ENCODE measurements around the gene TFB1M.

The TFB1M gene

DNA sequence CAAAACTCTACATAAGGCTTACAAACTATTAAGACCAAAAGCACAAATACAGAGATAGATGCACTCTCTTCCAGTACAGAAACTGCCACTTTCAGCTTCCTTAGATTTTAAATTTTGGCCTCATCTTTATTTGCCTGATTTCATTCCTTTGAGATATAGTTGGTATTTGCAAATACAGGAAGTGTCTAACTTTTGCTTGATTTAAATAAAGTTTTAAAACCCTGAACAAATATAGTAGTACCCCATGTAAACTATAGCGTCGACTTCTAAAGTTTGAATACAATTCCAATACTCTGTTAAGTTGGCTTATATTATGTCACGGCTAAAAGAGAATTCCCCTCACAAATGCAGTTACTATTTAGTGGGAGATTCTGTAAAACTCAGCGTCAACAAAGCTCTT lies 51.6 kb downstream of the TFB1M start:
- DNase-seq, result no peak

DNA sequence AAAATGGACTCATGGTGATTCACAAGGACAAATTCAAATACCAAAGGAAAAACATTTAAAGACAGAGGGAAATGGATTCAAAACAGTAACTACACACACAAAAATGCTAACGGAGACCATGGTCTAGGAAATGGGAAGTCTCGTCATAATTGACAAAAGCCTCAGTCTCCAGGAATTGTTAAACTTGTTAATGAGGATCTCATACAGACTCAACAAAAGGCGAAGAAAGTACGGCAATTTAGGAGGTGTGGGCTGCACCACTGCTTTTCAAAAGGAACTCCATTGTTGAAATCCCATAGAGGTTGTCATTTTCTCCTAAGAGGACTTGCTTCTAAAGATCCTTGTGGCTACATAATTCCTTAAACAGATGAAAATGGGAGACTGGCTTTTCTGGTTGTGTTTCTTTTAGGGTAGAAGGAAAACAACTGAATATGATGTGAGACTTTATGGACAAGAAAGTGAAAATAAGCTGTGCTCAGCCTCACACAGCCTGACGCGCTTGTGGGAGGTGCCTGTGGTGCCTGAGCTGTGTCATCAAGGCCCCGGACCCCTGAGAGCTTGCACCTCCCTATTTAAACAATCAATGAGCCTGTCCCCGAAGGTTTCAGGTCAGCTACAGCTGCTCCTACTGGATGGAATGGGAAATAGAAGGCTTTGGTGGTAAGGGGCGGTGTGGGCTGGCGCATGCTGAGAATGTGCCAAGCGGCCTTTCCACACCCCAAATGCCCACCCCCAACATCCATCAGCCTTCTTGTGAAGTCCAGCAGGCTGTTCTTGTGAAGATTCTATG lies 53.0 kb downstream of the TFB1M start:
- DNase-seq, result no peak

DNA sequence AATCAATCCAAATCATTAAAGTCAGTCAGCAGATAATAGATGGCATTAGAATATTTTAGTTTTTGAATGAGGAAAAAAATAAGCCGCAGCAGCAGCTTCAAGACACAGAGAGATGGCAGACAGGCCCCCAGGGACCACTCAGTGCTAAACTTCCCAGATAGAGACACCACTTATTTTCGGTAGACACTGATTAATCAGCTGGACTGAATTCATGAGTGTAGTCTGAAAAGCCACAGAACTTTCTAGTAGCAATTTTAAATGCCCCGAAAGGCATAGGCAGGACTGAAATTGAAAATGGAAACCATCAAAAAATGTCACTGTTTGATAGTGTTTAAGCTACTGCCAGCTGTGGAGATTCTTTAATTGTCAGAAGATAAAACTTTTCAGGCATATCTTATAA lies 53.6 kb downstream of the TFB1M start:
- DNase-seq, result no peak

DNA sequence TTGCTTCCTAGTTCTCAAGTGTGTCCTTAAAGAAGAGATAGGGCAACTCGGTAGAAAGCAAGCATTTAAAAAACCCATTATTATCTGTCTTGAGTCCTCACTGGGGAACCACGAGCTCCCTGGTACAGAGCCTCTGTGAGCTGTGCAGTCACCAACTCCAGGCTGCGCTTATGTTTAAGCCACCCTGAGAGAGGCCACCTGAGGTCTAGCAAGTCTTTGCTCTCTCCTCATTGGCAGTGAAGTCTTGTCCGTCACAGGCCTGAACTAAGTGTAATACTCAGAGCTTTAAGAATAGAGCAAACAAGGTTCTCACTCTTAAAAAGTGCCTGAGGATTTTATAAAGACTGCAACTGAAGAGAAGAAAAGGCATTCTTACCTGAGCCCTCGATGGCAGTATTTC lies 54.4 kb downstream of the TFB1M start:
- no peak for DNase-seq

DNA sequence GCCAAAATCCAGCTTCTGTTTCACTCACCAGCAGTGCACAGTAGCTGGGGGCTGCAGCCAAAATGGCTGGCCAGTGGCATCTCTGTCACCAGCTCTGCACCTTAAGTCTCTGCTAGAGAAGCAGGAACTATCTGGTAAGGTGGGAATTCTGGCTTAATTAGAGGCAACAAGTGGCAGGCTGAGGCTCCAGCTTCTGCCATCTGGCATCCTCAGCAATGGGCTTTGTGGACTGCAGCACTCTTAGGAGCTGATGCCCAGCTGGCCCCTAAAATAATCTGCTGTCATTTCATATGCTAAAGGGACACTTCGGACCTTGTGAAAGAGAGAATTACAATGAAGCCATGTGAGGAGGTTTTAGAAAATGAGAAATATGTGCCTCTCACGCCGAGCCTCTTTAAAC lies 55.1 kb downstream of the TFB1M start:
- DNase-seq, result no peak

DNA sequence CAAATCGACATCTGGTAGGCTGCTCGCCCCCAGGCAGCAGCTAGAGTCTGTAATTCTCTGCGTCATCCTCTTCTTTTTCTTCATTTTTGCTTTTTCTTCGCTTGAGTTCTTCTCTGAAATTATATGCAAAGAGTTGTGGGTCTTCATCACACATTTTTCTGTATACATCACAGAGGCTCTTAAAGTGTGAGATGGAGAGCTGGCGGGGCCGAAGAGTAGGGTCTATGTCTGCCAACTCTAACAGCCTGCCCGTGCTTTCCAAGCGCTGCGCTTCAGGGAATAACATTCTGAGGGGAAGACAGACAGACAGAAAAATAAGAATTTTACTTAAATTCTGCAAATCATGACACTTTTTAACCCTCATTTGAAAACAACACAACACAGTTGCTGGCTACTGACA lies 56.5 kb downstream of the TFB1M start:
- no peak for DNase-seq

DNA sequence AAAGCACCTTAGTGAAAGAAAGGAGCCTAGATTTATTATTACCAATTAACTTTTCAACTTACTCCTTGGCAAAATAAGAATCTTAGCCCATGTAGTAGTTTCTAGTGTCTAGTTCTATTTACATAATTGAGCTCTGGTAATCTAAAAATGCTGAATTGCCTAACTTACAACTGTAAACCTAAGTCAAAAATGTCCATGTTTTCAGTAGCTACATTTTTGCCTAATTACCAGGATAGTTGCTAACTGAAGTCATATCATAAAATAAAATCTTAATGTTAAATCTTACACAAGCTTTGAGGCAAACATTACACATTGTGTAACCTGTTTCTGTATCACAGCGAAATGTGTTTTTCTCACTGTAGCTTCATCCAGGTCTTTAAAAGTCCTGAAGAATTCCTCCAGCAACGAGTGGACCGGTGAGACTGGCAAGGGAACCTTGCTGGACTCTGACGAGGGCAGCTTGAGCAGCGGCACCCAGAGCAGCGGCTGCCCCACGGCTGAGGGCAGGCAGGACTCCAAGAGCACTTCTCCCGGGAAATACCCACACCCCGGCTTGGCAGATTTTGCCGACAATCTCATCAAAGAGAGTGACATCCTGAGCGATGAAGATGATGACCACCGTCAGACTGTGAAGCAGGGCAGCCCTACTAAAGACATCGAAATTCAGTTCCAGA lies 58.0 kb downstream of the TFB1M start:
- no peak for DNase-seq

DNA sequence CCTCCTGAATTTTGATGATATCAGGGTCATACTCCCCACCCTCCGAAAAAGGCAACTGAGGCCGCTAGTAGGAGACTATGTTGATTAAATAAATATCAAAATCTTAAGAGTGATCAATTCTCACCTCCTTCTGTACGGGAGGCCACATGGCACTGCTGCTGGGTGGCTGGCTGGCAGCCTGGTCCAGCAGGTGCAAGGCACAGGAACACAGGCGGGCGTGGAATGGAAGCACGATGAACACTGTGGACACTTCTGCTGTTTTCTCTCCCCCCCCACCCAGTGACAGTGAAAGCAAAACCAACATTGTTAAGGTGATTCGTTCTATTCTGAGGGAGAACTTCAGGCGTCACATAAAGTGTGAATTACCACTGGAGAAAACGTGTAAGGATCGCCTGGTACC lies 60.1 kb downstream of the TFB1M start:
- no peak for DNase-seq

DNA sequence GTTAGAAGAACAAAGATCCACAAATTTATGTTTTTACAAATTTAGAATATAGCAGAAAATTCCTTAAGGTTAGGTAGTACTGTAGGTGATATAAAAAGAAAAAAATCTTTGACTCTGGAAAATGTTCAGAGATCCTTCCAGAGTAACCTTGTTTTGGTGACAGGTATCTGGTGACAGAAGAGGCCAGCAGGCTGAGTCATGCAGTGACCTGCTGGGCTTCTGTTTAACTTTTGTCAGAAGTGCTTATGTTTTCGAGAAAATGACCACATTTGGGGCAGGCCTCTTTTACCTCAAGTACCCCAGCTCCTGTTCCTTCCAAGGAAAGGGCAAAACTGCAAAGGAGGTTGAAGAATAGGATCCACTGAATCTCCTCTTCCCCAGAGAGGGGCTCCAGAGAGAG lies 60.9 kb downstream of the TFB1M start:
- no peak for DNase-seq

DNA sequence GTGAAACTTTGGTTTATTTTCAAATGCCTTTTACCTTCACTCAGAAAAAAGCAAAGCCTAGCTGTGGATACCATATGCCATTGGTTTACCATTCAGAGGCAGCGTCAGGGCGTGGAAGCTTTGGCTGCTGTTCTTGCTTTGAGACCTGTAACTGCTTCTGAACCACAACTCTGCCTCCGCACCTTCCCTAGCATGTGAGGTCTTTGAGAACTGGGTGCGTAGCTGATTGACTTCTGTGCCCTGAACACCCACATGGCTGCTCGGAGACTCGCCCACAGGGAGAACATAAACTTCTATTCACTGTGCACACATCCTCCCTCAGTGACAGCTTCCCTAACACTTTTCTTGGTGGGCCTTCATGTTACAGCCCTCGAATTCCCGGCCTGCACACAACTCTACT lies 61.7 kb downstream of the TFB1M start:
- DNase-seq, result no peak

DNA sequence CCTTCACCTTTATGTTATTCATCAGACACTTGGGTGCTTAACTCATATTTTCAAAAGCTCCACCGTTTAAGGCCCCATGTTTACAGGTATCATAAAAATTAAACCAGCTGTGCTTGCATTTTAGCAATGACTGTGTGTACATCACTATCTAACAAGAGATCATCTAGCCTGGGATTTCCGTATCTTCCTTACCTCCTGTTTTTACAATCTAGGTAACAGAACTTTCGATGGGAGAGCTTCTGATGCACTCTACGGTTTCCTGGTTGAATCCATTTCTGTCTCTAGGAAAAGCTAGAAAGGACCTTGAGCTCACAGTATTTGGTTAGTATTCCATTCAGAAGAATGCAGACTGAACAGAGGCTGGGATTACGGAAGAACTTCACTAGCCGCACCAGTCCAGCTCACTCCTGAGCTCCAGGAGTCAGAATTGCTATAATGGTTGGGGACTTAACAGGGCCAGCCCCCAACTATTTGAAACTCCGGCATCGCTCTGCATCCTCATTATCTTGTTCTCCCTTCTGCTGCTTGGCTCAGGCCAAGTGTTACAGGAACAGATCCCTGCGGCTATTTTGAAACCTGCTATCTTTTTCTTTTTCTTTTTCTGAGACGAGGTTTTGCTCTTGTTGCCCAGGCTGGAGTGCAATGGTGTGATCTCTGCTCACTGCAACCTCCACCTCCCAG lies 63.4 kb downstream of the TFB1M start:
- DNase-seq, result no peak

DNA sequence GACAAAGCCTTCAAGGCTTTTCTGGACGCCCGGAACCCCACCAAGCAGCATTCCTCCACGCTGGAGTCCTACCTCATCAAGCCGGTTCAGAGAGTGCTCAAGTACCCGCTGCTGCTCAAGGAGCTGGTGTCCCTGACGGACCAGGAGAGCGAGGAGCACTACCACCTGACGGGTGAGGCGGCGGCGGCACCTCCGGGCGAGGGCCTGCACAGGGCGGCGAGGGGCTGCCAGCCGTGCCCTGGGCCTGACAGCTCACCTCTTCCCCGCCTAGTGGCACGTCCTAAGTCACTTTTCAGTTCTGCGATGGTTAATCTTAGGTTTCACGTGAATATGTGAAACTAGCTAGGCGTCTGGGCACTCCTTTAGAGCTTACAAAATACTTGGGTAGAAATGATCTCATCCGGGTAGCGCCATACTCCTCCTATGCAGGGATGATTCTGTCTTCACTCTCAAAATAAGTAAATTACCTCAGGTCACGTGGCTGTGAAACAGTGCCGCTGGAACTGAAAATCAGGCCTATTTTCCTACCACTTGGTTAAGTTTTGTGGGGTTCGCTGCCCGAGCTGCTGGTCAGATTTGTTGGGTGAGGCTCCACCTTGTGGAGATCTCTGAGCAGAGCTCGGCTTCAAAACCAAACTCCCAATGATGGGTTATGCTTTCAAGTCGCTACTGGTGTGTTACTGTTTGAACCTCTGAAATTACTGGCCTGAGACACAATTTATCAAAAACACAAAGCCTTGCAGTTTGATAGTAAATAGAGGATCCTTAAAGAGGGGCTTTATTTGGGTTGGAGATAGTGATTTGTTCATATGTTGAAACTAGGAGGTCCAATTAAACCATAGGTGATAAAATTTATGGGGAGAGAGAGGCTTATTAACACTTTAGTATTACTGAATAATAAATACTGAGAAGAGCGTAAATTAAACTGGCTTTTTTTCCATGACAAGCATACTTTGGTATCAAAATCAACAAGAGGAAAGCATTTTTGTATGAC lies 66.0 kb downstream of the TFB1M start:
- DNase-seq, result no peak

DNA sequence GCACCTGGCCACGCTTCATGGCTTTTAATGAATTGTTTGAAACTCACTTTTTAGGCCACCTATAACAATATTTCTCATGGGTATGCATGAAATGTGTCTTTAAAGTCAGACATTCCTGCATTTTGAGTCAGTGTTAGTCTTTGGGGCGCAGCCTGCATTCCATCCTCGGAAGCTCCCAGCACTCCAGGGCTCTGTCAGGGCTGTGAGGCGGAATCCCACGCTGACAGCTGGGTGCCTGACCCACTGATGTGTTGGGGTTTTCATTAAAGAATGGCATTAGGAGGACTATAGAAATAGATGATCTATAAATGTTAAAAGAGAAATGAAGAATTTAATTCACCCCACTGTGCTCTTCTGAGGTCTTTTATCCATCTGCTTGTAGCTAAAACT lies 66.7 kb downstream of the TFB1M start:
- DNase-seq, result no peak

DNA sequence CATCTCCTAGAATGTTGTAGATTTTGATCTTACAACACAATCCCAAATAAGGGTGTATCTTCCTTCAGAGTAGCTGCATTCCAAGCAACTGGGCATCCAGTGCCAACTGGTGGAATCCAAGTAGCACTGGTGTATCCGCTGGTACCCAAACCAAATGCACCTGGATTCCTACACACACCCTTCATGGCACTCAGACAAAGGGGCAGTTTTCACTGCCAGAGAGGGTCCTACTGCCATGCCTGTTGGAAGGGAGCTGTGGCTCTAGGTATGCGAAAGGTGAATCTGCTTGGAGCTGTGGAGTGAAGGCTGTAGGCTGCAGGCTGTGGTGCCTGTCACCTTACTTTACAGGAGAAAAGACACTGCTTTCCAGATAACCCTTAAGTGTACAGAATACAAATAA lies 67.5 kb downstream of the TFB1M start:
- DNase-seq, result no peak

DNA sequence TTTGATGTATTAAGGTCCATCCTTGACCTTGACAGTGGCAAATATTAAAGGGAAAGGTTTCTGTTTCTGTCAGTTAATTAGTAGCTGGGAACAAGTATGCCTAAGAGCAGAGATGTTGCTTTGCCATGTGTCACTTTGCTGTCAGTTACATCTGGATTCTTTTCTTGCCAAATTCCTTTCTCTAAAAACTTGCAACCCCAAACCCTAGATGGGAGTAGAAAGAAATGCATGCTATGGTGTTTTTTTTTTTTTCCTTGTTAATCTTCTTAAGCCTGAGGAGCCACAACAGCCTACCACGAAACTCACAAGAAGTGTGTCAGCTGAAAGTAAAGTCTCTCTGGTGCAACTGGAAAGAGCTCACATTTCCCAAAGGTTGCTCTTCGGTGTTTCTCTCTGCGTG lies 68.5 kb downstream of the TFB1M start:
- no peak for DNase-seq

DNA sequence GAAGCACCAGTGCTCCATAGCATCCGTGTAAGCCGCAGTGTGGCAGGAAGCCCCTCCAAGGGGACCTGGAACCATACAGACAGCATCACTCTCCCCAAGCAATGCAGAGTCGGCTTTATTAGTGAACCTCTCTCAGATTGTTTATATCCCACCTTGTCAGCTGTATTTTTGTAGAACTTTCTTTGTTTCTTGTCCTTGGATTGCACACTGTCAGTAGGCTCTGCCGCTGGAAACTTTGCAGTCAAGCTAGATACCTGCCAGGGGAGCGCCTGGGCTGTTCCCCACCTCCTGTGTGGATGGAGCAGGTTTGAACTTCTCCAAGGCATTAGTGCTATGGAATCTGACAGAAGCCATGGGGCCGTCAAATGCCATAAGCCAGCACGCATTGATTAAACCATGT lies 69.1 kb downstream of the TFB1M start:
- DNase-seq, result no peak

DNA sequence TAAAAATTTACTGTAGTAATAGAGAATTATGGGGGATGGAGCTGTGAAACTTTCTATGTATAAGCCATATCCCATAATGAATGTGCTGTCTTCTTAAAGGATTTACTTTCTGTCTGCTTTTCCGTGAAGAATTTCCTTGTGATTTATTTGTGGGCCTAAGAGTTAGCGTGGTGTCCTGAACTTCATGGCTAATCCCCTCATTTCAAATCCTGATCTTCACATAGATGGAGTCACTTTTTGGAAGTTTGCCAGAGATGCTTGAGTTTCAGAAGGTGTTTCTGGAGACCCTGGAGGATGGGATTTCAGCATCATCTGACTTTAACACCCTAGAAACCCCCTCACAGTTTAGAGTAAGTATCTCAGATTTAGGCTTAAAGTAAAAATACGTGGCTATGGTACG lies 69.8 kb downstream of the TFB1M start:
- no peak for DNase-seq

DNA sequence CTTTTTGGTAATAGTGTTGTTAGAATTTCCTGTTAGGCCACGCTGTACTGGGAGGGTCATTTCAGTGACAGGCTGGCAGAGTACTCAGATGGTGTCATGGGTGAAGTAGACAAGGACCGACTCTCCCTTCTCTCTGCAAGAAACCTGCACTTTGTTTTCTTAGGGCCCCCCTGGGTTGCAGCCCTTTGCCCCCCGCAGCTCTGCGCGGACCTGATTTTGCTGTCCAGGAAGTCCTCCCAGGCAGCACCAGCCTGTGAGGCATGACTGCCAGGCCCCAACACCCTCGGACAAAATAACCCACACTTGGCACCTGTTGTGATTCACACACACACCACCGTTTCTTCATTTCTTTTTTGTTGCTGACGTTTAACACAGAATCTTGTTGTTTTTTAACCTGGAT lies 72.3 kb downstream of the TFB1M start:
- DNase-seq, result no peak

DNA sequence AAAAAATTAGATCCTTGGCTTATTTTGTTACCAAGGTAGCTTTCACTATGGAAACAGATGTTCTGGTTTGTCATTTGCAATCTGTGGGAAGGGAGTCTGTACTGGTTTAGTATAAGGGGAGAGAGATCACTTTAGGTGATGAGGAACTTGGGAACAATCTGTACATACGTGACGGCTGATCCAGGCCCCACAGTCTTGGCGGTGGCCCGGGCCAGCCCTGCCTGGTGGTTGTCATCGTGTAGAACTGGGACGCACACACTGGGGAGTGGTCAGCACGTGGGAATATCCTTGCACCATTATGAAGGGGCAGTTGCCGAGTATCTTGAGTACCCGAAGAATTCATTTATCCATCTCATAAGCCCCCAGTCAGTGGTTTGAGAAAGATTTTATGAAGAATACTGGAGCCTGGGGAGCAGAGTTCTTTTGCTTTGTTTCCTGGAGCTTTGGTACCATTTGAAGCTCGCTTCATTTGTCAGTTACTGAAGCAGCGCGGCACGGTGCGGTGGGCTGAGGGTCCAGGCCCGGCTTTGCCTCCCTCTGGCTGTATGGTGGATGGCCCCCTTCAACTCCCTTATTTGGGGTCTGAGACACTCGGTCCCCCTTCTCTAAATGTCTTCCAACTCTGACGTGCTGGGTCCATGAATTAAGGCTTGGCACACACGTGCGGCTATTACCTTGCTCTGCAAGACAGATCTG lies 73.2 kb downstream of the TFB1M start:
- DNase-seq, result no peak

DNA sequence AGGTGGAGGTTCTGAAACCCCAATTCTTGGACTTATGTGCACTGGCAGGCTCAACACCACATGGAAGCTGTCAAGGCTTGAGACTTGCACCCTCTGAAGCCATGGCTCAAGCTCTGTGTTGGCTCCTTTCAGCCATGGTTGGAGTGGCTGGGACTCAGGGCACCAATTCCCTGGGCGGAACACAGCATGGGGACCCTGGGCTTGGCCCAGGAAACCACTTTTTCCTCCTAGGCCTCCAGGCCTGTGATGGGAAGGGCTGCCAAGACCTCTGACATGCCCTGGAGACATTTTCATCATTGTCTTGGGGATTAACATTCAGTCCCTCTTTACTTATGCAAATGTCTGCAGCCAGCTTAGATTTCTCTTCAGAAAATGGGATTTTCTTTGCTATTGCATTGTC lies 76.7 kb downstream of the TFB1M start:
- no peak for DNase-seq

DNA sequence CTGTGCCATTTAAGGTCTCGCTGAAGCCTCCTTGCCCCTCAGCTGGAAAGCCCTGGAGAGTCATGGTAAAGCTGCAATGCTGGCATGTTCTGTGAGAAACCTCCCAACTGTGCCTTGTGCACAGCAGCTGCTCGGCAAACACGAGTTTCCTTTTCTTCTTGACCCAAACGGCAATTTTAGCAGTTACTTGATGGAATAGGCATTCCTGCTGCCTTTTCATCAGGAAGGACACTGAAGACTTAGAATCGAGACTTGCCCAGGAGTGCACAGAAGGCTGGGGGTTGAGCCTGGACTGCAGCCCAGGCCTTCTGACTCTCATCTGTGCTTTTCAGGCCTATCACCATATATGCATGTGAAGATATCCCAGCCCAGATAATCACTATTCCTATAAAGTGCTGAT lies 79.2 kb downstream of the TFB1M start:
- DNase-seq, result no peak

DNA sequence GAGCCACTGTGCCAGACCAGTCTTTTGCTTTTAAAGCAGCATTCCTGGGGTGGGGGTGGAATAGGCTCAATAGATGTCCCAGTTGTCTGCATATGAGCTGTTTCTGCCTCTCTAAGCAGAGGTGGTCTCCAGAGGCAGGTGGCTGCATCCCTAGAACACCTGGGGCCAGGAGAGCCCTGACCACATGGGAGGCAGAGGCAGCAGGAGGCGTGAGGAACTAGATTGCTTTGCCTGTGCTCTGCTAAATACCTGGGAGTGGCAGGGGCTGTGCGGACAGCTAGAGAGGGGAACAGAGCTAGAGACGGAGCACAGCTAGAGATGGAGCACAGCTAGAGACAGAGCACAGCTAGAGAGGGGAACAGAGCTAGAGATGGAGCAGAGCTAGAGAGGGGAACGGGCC lies 79.6 kb downstream of the TFB1M start:
- no peak for DNase-seq

Measured in activated T-cell treated with anti-CD3 and anti-CD28 coated beads, Interleukin-2, amount 50 U/mL, for 1 hour (primary cell).